ENCODE results near the gene LMBRD1.
"Not testable (repeated sequence)": the region's sequence is repeated elsewhere in the genome, so short reads cannot be mapped to it uniquely, and the experiment has no call there.

LMBRD1 gene

GRCh38 chr6:69796073-69796641 is 653 bp downstream of the LMBRD1 start:
- peak in 3 of 4 experiments; percentile 20 to 40 (median 22) for DNase-seq

GRCh38 chr6:69795469-69796072 is 1.2 kb downstream of the LMBRD1 start:
- peak; percentile 14 to 32 (median 18) for DNase-seq

- no peak for DNase-seq
These were observed 4.5 kb downstream of the LMBRD1 start for GRCh38 chr6:69792292-69792691.

GRCh38 chr6:69791065-69791471 is 5.7 kb downstream of the LMBRD1 start:
- no peak for DNase-seq

GRCh38 chr6:69790629-69791028 is 6.2 kb downstream of the LMBRD1 start:
- no peak for DNase-seq

GRCh38 chr6:69789578-69789977 is 7.2 kb downstream of the LMBRD1 start:
- peak in 2 of 4 experiments; percentile 41 to 43 for DNase-seq

- DNase-seq: not testable (repeated sequence)
These were observed 9.4 kb downstream of the LMBRD1 start for GRCh38 chr6:69787436-69787835.

- DNase-seq: no peak
These were observed 11.1 kb downstream of the LMBRD1 start for GRCh38 chr6:69785697-69786096.

GRCh38 chr6:69784595-69785377 is 12.0 kb downstream of the LMBRD1 start:
- no peak for DNase-seq

- no peak for DNase-seq
These were observed 13.7 kb downstream of the LMBRD1 start for GRCh38 chr6:69783108-69783507.

GRCh38 chr6:69780585-69781178 is 16.1 kb downstream of the LMBRD1 start:
- DNase-seq: no peak

- no peak for DNase-seq
These were observed 20.9 kb downstream of the LMBRD1 start for GRCh38 chr6:69775941-69776340.

GRCh38 chr6:69775585-69775849 is 21.3 kb downstream of the LMBRD1 start:
- no peak for DNase-seq

- DNase-seq: no peak
These were observed 21.8 kb downstream of the LMBRD1 start for GRCh38 chr6:69774740-69775584.

GRCh38 chr6:69771158-69771906 is 25.5 kb downstream of the LMBRD1 start:
- DNase-seq: no peak

GRCh38 chr6:69768664-69769063 is 28.1 kb downstream of the LMBRD1 start:
- DNase-seq: no peak

- DNase-seq: no peak
These were observed 33.0 kb downstream of the LMBRD1 start for GRCh38 chr6:69763763-69764162.

GRCh38 chr6:69761853-69762252 is 35.0 kb downstream of the LMBRD1 start:
- no peak for DNase-seq

GRCh38 chr6:69758214-69758613 is 38.6 kb downstream of the LMBRD1 start:
- no peak for DNase-seq

- no peak for DNase-seq
These were observed 39.9 kb downstream of the LMBRD1 start for GRCh38 chr6:69756907-69757306.

GRCh38 chr6:69756366-69756765 is 40.4 kb downstream of the LMBRD1 start:
- no peak for DNase-seq

GRCh38 chr6:69735027-69735426 is 61.8 kb downstream of the LMBRD1 start:
- no peak for DNase-seq
